Measurements from ENCODE around the gene PLCXD1. TPM values are rescaled to one million over a fixed set of nuclear protein-coding genes. Genes with fewer than 3 reads are reported as not detected.

PLCXD1 gene
- total RNA-seq, 1 donor from 2014 or later: 20.2 TPM

- no peaks in the 10 kb centered on the region for H3K36me3 ChIP-seq (ENCODE audit: control insufficient read depth, insufficient read depth, low read length)
- TF ChIP-seq, protein P1, sequence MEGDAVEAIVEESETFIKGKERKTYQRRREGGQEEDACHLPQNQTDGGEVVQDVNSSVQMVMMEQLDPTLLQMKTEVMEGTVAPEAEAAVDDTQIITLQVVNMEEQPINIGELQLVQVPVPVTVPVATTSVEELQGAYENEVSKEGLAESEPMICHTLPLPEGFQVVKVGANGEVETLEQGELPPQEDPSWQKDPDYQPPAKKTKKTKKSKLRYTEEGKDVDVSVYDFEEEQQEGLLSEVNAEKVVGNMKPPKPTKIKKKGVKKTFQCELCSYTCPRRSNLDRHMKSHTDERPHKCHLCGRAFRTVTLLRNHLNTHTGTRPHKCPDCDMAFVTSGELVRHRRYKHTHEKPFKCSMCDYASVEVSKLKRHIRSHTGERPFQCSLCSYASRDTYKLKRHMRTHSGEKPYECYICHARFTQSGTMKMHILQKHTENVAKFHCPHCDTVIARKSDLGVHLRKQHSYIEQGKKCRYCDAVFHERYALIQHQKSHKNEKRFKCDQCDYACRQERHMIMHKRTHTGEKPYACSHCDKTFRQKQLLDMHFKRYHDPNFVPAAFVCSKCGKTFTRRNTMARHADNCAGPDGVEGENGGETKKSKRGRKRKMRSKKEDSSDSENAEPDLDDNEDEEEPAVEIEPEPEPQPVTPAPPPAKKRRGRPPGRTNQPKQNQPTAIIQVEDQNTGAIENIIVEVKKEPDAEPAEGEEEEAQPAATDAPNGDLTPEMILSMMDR (IDR thresholded peaks at IDR 0.05; ENCODE audit: insufficient read depth, low read length, poor library complexity, severe bottlenecking): no peak
- no peak for DNase-seq (ENCODE audit: low read depth)
- peaks cover 19% of the 10 kb centered on the region for H3K27me3 ChIP-seq (ENCODE audit: control insufficient read depth, insufficient read depth, low read length)
- no peak overlapping the region for H3K4me3 ChIP-seq (ENCODE audit: low read depth, low read length)
Observed at GRCh38 chrX:330726-331150, 49.6 kb downstream of the PLCXD1 start.

DNA sequence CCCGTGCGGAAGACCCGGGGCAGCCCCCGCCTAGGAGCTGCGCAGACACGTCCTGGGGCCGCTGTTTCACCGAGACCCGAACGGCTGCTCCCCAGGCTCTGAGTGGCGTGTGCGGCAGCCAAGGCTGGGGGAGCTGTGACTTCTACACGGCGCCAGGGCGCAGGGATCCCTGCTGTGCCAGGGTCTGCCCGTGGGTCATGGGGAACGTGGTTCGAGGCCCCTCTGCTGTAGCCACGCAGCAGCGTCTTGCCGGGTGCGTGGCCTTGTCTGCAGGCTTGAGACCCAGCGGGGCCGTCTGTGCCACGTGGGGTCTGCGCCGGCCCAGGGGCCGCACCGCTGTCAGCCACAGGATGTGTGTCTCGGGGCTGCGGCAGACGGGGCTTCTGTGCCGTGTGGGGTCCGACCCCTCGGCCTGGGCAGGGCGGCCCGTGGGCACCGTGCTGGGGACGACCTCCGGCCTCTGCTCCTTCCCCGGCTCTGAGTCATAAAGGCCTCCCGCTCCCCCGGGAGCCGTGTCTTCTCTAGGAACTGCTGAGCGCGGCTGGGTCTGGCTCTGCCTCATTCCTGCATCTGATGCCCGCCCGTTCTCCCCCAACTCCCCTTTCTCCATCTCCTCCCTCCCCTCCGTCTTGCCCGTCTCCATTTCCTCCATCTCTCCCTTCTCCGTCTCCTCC, 50.1 kb downstream of the PLCXD1 start:
- no peaks in the 10 kb centered on the region for H3K36me3 ChIP-seq (ENCODE audit: control insufficient read depth, insufficient read depth, low read length)
- H3K4me3 ChIP-seq (ENCODE audit: low read depth, low read length): no peak overlapping the region
- TF ChIP-seq, protein P1 (IDR thresholded peaks at IDR 0.05; ENCODE audit: insufficient read depth, low read length, poor library complexity, severe bottlenecking): no peak
- H3K27me3 ChIP-seq (ENCODE audit: control insufficient read depth, insufficient read depth, low read length): peaks cover 19% of the 10 kb centered on the region
- no peak for DNase-seq (ENCODE audit: low read depth)

DNA sequence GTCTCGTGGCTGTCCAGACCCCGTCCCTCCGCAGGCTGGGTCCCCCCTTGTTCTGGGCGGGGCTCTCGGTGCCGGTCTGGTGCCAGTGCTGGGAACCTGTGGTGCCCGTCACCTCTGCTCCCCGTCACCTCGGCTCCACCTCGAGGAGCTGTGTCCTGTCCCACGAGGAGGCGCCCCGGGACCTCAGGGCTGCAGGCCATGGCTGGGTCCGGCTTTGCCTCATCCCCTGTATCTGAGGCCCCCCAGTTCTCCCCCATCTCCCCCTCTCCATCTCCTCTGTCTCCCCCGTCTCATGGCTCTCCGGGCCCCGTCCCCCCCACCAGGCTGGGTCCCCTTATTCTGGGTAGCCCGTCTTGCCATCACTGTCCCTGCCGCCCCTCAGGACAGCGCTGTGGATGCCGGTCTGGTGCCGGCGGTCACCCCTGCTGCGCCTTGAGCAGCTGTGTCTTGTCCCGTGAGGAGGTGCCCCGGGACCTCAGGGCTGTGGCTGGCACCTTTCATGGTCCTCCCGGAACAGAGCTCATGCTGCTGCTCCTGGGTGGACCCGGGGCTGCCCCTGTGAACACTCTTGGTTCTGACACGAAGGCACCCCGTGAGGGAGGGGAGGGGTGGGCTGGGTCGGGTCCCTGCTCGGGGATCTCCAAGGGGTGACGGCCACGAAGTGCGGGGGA, 50.8 kb downstream of the PLCXD1 start:
- DNase-seq (ENCODE audit: low read depth): no peak
- H3K4me3 ChIP-seq (ENCODE audit: low read depth, low read length): no peak overlapping the region
- no peaks in the 10 kb centered on the region for H3K36me3 ChIP-seq (ENCODE audit: control insufficient read depth, insufficient read depth, low read length)
- peaks cover 19% of the 10 kb centered on the region for H3K27me3 ChIP-seq (ENCODE audit: control insufficient read depth, insufficient read depth, low read length)
- TF ChIP-seq, protein P1 (IDR thresholded peaks at IDR 0.05; ENCODE audit: insufficient read depth, low read length, poor library complexity, severe bottlenecking): no peak

DNA sequence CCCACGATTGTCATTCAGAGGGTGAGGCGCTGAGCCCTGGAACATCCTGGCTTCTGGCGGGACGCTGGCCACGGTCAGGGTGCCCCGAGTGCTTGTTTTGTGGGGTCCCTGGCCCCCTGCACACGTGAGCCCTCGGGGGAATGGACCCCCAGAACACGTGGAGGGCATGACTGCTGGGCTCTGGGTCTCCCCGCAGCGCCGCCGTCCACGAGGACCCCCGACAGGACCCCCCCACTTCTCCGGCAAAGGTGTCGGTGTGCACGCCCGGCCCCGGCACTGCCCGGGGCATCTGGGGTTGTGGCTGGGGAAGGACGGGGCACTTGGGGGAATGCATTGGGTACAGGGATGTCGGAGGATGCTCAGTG, 51.3 kb downstream of the PLCXD1 start:
- peaks cover 19% of the 10 kb centered on the region for H3K27me3 ChIP-seq (ENCODE audit: control insufficient read depth, insufficient read depth, low read length)
- no peak overlapping the region for H3K4me3 ChIP-seq (ENCODE audit: low read depth, low read length)
- no peak for DNase-seq (ENCODE audit: low read depth)
- H3K36me3 ChIP-seq (ENCODE audit: control insufficient read depth, insufficient read depth, low read length): no peaks in the 10 kb centered on the region
- TF ChIP-seq, protein P1 (IDR thresholded peaks at IDR 0.05; ENCODE audit: insufficient read depth, low read length, poor library complexity, severe bottlenecking): no peak

DNA sequence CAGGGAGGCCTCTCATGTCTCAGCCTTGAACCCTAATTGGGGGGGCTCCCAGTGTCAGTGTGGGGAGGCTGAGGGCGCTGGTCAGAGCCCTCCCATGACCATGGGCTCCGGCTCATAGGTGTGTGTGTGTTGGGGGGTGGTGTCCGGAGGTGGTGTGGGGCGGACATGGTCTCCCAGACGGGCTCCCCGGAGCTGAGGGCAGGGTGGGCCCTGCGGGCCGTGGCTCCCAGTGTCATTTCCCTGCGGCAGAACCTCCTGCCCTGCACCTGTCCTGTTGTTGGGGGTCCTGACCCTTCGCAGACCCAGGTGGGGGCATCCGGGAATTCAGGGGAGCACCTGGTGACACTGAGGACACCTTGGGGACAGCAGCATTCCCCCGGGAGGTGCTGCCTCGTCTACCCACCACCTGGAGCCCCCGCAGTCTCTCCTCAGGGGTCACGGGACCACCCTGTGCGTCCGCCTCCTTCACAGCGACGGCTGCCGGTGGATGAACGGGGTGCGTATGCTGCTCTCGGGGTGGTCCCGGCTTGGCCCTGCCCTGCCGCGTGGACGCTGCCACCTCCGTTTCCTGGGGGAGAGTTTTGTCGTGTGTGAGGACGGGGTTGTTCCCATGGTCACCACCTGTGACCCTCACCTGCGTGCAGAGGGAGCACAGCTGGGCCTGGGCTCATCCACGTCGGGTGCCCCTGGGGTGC, 51.9 kb downstream of the PLCXD1 start:
- peaks cover 19% of the 10 kb centered on the region for H3K27me3 ChIP-seq (ENCODE audit: control insufficient read depth, insufficient read depth, low read length)
- H3K4me3 ChIP-seq (ENCODE audit: low read depth, low read length): no peak overlapping the region
- no peak for DNase-seq (ENCODE audit: low read depth)
- TF ChIP-seq, protein P1 (IDR thresholded peaks at IDR 0.05; ENCODE audit: insufficient read depth, low read length, poor library complexity, severe bottlenecking): no peak
- H3K36me3 ChIP-seq (ENCODE audit: control insufficient read depth, insufficient read depth, low read length): no peaks in the 10 kb centered on the region
